GM12878 (cell line): ENCODE results near the gene ITSN2.

Experiments
- FOXM1 ChIP-seq: IDR thresholded peaks from 2 replicates; pipeline ENCODE4 v1.6.1; 2012; ENCODE audit warnings: low read depth, mild to moderate bottlenecking, inconsistent platforms, low read length, moderate library complexity
- NFIC ChIP-seq: IDR thresholded peaks from 2 replicates; pipeline ENCODE4 v1.6.1; 2012; ENCODE audit warnings: low read depth, mild to moderate bottlenecking, inconsistent platforms, low read length, moderate library complexity
- NFYA ChIP-seq: IDR thresholded peaks from 2 replicates; pipeline ENCODE4 v1.6.1; 2011; ENCODE audit warnings: low read depth, mild to moderate bottlenecking, low read length, improper control_type of control experiment, borderline replicate concordance
- POLR2AphosphoS5 ChIP-seq: IDR thresholded peaks from 2 replicates; pipeline ENCODE4 v1.6.1; 2011; ENCODE audit warnings: mild to moderate bottlenecking, low read length, inconsistent platforms
- SIN3A ChIP-seq: IDR thresholded peaks from 2 replicates; pipeline ENCODE4 v1.6.1; 2012; ENCODE audit warnings: low read depth, low read length, improper control_type of control experiment
- TF ChIP-seq, protein P1 (sequence below): IDR thresholded peaks from 2 replicates; pipeline ENCODE4 v1.6.1; 2011; ENCODE audit warnings: low read depth, low read length, improper control_type of control experiment, borderline replicate concordance

DNA sequence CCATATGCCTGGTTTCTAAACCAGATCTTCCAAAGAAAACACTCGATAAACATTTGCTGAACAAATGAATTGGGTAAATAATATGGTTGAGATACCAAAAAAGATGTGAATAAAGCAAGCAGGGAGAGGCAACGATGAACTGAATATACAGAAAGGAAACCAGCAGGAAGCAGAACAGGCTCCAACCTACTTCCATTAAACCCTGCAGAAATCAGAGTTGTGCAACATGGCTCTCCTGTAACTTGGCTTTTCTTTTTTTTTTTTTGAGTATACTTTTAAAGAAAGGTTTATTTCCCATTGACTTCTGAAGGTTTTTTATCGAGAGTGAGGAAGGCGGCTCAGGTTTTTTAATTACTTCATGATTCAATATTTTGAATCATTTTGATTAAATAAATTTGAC lies 23.5 kb downstream of the ITSN2 start:
- TF ChIP-seq, protein P1, sequence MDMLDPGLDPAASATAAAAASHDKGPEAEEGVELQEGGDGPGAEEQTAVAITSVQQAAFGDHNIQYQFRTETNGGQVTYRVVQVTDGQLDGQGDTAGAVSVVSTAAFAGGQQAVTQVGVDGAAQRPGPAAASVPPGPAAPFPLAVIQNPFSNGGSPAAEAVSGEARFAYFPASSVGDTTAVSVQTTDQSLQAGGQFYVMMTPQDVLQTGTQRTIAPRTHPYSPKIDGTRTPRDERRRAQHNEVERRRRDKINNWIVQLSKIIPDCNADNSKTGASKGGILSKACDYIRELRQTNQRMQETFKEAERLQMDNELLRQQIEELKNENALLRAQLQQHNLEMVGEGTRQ = no peak
- TF ChIP-seq FOXM1 (no peak), SIN3A (no peak), NFYA (no peak), POLR2AphosphoS5 (no peak), NFIC (no peak)
